ENCODE measurements around the gene TSKU.

GRCh38 chr11:76761718-76762355 is 21.3 kb upstream of the TSKU start:
- TF ChIP-seq CTCF (IDR thresholded peaks at IDR 0.05) (no peak), YY1 (IDR thresholded peaks at IDR 0.05; ENCODE audit: low read depth) (no peak), EP300 (IDR thresholded peaks at IDR 0.05; ENCODE audit: borderline replicate concordance in 1 of 2, low read depth in 1 of 2, low read length in 1 of 2) (no peak), TEAD4 (IDR thresholded peaks at IDR 0.05; ENCODE audit: borderline replicate concordance, insufficient read depth) (no peak)

Data from SK-N-SH (cell line).